Thoracic aorta (tissue), 2 donors: ENCODE measurements around the gene ACAT2. TPM values are rescaled to one million over a fixed set of nuclear protein-coding genes. Genes with fewer than 3 reads are reported as not detected.
"Not testable (repeated sequence)": the region's sequence is repeated elsewhere in the genome, so short reads cannot be mapped to it uniquely, and the experiment has no call there.

Experiments
- ATAC-seq: fragments of 150-250 bp; one replicate; pipeline ENCODE4 v1.8.0; 2017; ENCODE audit warnings: low read depth; ENCODE audit not compliant: insufficient number of reproducible peaks, low FRiP score
- DNase-seq: peaks from one replicate; pipeline ENCODE4 v3.0.0-alpha.2; 2020; ENCODE audit warnings: low spot score
- H3K27ac ChIP-seq, 2 donors: fragments of 200-600 bp; sonication (generic); 1 replicate in 1 of 2; 2 replicates in 1 of 2; pipeline ENCODE4 v1.5.1; 2016; ENCODE audit warnings: mild to moderate bottlenecking in 2 of 2, moderate library complexity in 2 of 2
- H3K27me3 ChIP-seq: fragments of 200-600 bp; sonication (generic); replicated peaks from 2 replicates; pipeline ENCODE4 v1.6.0; 2016; ENCODE audit warnings: mild to moderate bottlenecking; ENCODE audit not compliant: insufficient read depth
- H3K36me3 ChIP-seq: fragments of 200-600 bp; sonication (generic); one replicate; pipeline ENCODE4 v1.5.1; 2016
- H3K4me1 ChIP-seq, 2 donors: fragments of 200-600 bp; sonication (generic); 1 replicate in 1 of 2; 2 replicates in 1 of 2; pipeline versions ENCODE4 v1.5.1 to v1.6.0; 2016; ENCODE audit warnings: low read depth in 2 of 2, mild to moderate bottlenecking in 1 of 2; ENCODE audit not compliant: control insufficient read depth in 1 of 2
- H3K4me3 ChIP-seq: fragments of 200-600 bp; sonication (generic); 2 replicates; pipeline ENCODE4 v1.5.1; 2016; ENCODE audit warnings: mild to moderate bottlenecking
- H3K9me3 ChIP-seq: fragments of 200-600 bp; sonication (generic); 2 replicates; pipeline ENCODE4 v1.5.1; 2016
- total RNA-seq, 2 donors: library from RNA; depleted of rRNA; stranded (reverse); fragments of >200 nt; gene quantifications; one replicate each; pipeline versions ENCODE4 v1.1.0 to v1.2.3, GENCODE V29; 2016
- TF ChIP-seq, protein P1 (sequence below): fragments of 200-600 bp; sonication (generic); IDR thresholded peaks from one replicate; pipeline ENCODE4 v1.5.1; 2019; ENCODE audit warnings: antibody characterized with exemption

ACAT2 gene
- total RNA-seq, 2 donors from 2014 or later, result 8.1 to 11.1 TPM

DNA sequence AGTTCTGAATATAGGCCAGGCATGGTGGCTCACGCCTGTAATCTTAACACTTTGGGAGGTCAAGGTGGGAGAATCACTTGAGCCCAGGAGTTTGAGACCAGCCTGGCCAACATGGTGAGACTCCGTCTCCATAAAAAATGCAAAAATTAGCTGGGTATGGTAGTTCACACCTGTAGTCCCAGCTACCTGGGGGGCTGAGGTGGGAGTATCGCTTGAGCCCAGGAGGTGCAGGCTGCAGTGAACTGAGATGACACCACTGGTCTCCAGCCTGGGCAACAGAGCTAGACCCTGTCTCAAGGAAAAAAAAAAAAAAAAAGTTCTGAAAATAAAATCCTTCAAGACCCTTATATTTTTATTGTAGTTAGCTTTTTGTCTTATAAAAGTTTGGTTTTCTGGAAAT is 46.2 kb upstream of the ACAT2 start:
- H3K9me3 ChIP-seq, result no peaks in the 10 kb centered on the region
- H3K27me3 ChIP-seq, result no peaks in the 10 kb centered on the region
- TF ChIP-seq, protein P1, sequence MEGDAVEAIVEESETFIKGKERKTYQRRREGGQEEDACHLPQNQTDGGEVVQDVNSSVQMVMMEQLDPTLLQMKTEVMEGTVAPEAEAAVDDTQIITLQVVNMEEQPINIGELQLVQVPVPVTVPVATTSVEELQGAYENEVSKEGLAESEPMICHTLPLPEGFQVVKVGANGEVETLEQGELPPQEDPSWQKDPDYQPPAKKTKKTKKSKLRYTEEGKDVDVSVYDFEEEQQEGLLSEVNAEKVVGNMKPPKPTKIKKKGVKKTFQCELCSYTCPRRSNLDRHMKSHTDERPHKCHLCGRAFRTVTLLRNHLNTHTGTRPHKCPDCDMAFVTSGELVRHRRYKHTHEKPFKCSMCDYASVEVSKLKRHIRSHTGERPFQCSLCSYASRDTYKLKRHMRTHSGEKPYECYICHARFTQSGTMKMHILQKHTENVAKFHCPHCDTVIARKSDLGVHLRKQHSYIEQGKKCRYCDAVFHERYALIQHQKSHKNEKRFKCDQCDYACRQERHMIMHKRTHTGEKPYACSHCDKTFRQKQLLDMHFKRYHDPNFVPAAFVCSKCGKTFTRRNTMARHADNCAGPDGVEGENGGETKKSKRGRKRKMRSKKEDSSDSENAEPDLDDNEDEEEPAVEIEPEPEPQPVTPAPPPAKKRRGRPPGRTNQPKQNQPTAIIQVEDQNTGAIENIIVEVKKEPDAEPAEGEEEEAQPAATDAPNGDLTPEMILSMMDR, result no peak
- no peaks in the 10 kb centered on the region for H3K36me3 ChIP-seq
- DNase-seq (no peak), ATAC-seq (no peak)
- peak overlapping the region; percentile 40 to 61 for H3K27ac ChIP-seq
- peaks cover 14 to 38% of the 10 kb centered on the region in 2 donors for H3K4me1 ChIP-seq
- H3K4me3 ChIP-seq, result no peak overlapping the region

DNA sequence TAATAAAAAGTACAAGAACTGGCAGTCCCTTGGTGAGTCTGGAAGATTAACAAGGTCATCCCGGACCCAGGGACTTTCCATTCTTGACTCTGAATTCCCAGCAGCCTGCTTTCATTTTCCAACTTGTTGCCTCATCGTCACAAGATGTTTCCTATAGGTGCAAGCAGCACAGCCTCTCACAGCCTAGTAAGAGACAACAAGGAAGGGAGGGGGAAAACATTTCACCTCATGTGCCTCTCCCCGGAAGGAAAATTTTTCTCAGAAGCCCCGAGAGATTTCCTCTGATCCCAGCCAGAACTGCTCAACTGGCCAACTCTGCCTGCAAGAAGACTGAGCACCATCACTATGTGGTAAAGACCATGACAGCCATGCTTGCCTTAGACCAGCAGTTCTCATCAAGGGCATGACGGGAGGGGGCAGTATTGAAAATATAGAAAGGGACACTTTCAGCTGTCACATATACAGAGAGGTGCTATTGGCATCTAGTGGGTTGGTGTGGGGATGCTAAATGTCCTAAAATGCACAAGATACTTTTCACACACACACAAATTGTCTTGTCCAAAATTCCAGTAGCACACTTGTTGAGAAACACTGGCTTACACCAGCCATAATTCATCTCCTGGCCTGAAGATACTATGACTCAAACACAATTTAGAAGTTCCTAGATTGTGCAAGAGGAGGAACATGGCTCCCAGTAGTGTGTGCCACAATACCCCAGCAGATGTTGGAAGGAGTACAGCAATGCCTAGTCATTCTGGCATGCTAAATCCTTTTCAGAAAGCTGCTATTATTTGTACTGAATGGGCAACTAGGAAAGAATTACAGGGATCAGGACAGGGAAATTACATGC is 45.4 kb upstream of the ACAT2 start:
- Histone ChIP-seq H3K27me3 (no peaks in the 10 kb centered on the region), H3K9me3 (no peaks in the 10 kb centered on the region), H3K36me3 (no peaks in the 10 kb centered on the region), H3K4me1 (peaks cover 14 to 38% of the 10 kb centered on the region in 2 donors), H3K4me3 (peak overlapping the region; percentile 5), H3K27ac (peak overlapping the region; percentile 40 to 61)
- DNase-seq (peak; percentile 43), ATAC-seq (peak; percentile 99)
- TF ChIP-seq, protein P1, result no peak

DNA sequence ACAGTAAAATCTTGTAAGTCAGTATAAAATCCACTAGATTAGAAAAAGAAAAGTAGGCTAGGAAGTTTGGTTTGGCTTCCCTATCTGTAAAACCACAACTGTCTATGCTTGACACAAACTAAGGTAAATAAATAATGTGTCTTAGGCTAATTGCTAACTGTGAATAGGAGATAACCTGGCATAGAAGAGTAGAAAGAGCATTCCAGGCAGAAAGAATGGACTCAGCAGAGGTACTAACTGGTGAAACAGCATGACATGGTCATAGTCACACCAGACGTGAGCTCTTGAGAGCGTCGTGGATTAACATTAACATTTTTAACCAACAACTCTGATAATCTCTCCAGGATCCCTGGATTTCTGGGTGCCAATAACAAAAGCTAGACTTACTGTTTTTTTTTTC is 43.2 kb upstream of the ACAT2 start:
- ATAC-seq, result no peak
- H3K27ac ChIP-seq, result no peak overlapping the region
- no peak for DNase-seq
- H3K27me3 ChIP-seq, result no peaks in the 10 kb centered on the region
- H3K9me3 ChIP-seq, result no peaks in the 10 kb centered on the region
- H3K4me3 ChIP-seq, result no peak overlapping the region
- no peaks in the 10 kb centered on the region for H3K36me3 ChIP-seq
- TF ChIP-seq, protein P1, result no peak
- peaks cover 14 to 38% of the 10 kb centered on the region in 2 donors for H3K4me1 ChIP-seq

DNA sequence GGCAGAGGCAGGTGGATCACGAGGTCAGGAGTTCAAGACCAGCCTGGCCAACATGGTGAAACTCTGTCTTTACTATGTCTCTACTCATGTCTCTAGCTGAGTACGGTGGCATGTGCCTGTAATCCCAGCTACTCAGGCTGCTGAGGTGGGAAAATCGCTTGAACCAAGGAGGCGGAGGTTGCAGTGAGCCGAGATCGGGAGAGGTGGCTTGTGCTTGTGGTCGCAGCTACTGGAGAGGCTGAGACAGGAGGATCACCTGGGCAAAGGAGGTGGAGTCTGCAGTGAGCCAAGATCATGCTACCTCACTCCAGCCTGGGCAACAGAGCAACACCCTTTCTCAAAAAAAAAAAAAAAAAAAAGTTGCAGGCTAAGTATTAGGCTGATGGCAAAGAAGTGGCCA is 42.6 kb upstream of the ACAT2 start:
- TF ChIP-seq, protein P1, result no peak
- no peaks in the 10 kb centered on the region for H3K27me3 ChIP-seq
- H3K9me3 ChIP-seq, result no peaks in the 10 kb centered on the region
- DNase-seq (no peak), ATAC-seq (no peak)
- no peaks in the 10 kb centered on the region for H3K36me3 ChIP-seq
- H3K27ac ChIP-seq, result no peak overlapping the region
- no peak overlapping the region for H3K4me3 ChIP-seq
- H3K4me1 ChIP-seq, result peaks cover 14 to 37% of the 10 kb centered on the region in 2 donors

DNA sequence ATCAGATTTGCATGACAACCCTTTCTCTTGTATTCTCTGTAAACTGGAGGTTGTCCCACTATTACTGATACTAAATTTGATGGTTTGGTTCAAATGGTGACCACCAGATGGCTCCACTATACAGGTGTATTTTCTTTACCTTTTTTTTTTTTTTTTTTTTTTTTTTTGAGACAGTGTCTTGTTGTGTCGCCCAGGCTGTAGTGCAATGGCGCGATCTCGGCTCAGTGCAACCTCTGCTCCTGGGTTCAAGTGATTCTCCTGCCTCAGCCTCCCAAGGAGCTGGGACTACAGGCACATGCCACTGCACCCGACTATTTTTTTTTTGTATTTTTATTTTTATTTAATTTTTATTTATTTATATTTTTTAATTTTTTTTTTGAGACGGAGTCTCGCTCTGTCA is 41.1 kb upstream of the ACAT2 start:
- Histone ChIP-seq H3K27ac (no peak overlapping the region), H3K27me3 (no peaks in the 10 kb centered on the region), H3K4me1 (peaks cover 11 to 24% of the 10 kb centered on the region in 2 donors), H3K4me3 (no peak overlapping the region), H3K9me3 (no peaks in the 10 kb centered on the region), H3K36me3 (no peaks in the 10 kb centered on the region)
- TF ChIP-seq, protein P1, result peak; percentile 10
- ATAC-seq, result no peak
- DNase-seq, result no peak

DNA sequence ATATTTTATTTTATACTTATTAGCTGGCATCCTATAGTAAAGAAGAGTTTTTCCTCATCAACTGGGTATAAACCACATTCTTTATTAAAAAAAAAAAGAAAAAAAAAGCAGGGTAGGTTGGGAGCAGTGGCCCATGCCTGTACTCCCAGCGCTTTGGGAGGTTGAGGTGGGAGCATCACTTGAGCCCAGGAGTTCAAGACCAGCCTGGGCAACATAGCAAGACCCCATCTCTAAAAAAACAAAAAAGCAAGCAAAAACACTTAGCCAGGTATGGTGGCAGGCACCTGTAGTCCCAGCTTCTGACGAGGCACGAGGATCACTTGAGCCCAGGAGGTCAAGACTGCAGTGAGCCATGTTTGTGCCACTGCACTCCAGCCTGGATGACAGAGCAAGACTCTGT is 39.9 kb upstream of the ACAT2 start:
- not testable (repeated sequence) for H3K9me3 ChIP-seq, ATAC-seq, H3K27me3 ChIP-seq

More for the DNA sequence above, 39.9 kb upstream of the ACAT2 start:
- not testable (repeated sequence) for DNase-seq, H3K4me3 ChIP-seq, H3K27ac ChIP-seq, H3K36me3 ChIP-seq
- peaks cover 8 to 19% of the 10 kb centered on the region in 2 donors for H3K4me1 ChIP-seq
